ENCODE measurements around the gene POMZP3. TPM values are rescaled to one million over a fixed set of nuclear protein-coding genes. Genes with fewer than 3 reads are reported as not detected.
"Not testable (repeated sequence)": the region's sequence is repeated elsewhere in the genome, so short reads cannot be mapped to it uniquely, and the experiment has no call there.

POMZP3 gene
- total RNA-seq (10 to 100 TPM; 20.4 to 21.6 TPM), polyA plus RNA-seq (1 to 10 TPM; 3.2 to 9.6 TPM)

- H3K4me1 ChIP-seq (ENCODE audit: insufficient read depth, low read length); POLR2A ChIA-PET (ENCODE audit: partially characterized antibody); H3K9me3 ChIP-seq (ENCODE audit: control insufficient read depth in 1 of 2, low read length in 2 of 2); H3K27me3 Mint-ChIP-seq; H3K36me3 ChIP-seq (ENCODE audit: insufficient read depth, low read length); intact Hi-C loops (cut with micrococcal nuclease); H3K27me3 ChIP-seq (ENCODE audit: insufficient read depth, low read length); H3K36me3 Mint-ChIP-seq; CTCF ChIA-PET (ENCODE audit: partially characterized antibody); H3K9me3 Mint-ChIP-seq: not testable (repeated sequence)
- peak within 1 kb of the TSS; percentile 92 to 99 (median 94) for H3K4me3 Mint-ChIP-seq
- peak; percentile 43 to 74 (median 66) for DNase-seq
- H3K27ac Mint-ChIP-seq: peak within 1 kb of the TSS; percentile 95 to 99 (median 98)
- peak within 1 kb of the TSS; percentile 78 for H3K27ac ChIP-seq (ENCODE audit: low read depth, low read length)
- peaks cover 2 to 10% (median 5%) of the 10 kb centered on the region in 4 donors for H3K4me1 Mint-ChIP-seq
- peak within 1 kb of the TSS; percentile 47 to 57 for H3K4me3 ChIP-seq (ENCODE audit: low read length in 2 of 2)
These were observed at the start of gene POMZP3 for GRCh38 chr7:76626989-76627642. POMZP3 (minus strand) TSS chr7:76627279; CDS start chr7:76626064, 1,215 bp downstream.

- CTCF ChIA-PET (ENCODE audit: partially characterized antibody); intact Hi-C loops (cut with micrococcal nuclease); H3K27ac Mint-ChIP-seq; H3K9me3 ChIP-seq (ENCODE audit: control insufficient read depth in 1 of 2, low read length in 2 of 2); DNase-seq; H3K27ac ChIP-seq (ENCODE audit: low read depth, low read length); H3K4me3 Mint-ChIP-seq; H3K4me1 ChIP-seq (ENCODE audit: insufficient read depth, low read length); POLR2A ChIA-PET (ENCODE audit: partially characterized antibody); H3K9me3 Mint-ChIP-seq; H3K4me1 Mint-ChIP-seq; H3K36me3 Mint-ChIP-seq; H3K27me3 ChIP-seq (ENCODE audit: insufficient read depth, low read length); H3K36me3 ChIP-seq (ENCODE audit: insufficient read depth, low read length); H3K4me3 ChIP-seq (ENCODE audit: low read length in 2 of 2): not testable (repeated sequence)
- peaks cover 10 to 17% of the 10 kb centered on the region in 2 donors for H3K27me3 Mint-ChIP-seq
These were observed 48.7 kb upstream of the POMZP3 start for GRCh38 chr7:76675783-76676182.

GRCh38 chr7:76673346-76673745, 46.3 kb upstream of the POMZP3 start:
- H3K27ac Mint-ChIP-seq; POLR2A ChIA-PET (ENCODE audit: partially characterized antibody); H3K27me3 ChIP-seq (ENCODE audit: insufficient read depth, low read length); intact Hi-C loops (cut with micrococcal nuclease); H3K36me3 Mint-ChIP-seq; H3K4me1 Mint-ChIP-seq; H3K4me1 ChIP-seq (ENCODE audit: insufficient read depth, low read length); DNase-seq; H3K36me3 ChIP-seq (ENCODE audit: insufficient read depth, low read length); H3K9me3 ChIP-seq (ENCODE audit: control insufficient read depth in 1 of 2, low read length in 2 of 2); H3K9me3 Mint-ChIP-seq; CTCF ChIA-PET (ENCODE audit: partially characterized antibody); H3K4me3 ChIP-seq (ENCODE audit: low read length in 2 of 2); H3K4me3 Mint-ChIP-seq; H3K27ac ChIP-seq (ENCODE audit: low read depth, low read length): not testable (repeated sequence)
- H3K27me3 Mint-ChIP-seq: peaks cover 8 to 15% of the 10 kb centered on the region in 2 donors

GRCh38 chr7:76659212-76659611, 32.1 kb upstream of the POMZP3 start:
- H3K9me3 Mint-ChIP-seq; H3K4me3 Mint-ChIP-seq; H3K27ac ChIP-seq (ENCODE audit: low read depth, low read length); H3K27me3 Mint-ChIP-seq; H3K27ac Mint-ChIP-seq; intact Hi-C loops (cut with micrococcal nuclease); H3K36me3 Mint-ChIP-seq; DNase-seq; CTCF ChIA-PET (ENCODE audit: partially characterized antibody); H3K36me3 ChIP-seq (ENCODE audit: insufficient read depth, low read length); POLR2A ChIA-PET (ENCODE audit: partially characterized antibody); H3K4me1 Mint-ChIP-seq; H3K4me3 ChIP-seq (ENCODE audit: low read length in 2 of 2); H3K4me1 ChIP-seq (ENCODE audit: insufficient read depth, low read length); H3K27me3 ChIP-seq (ENCODE audit: insufficient read depth, low read length); H3K9me3 ChIP-seq (ENCODE audit: control insufficient read depth in 1 of 2, low read length in 2 of 2): not testable (repeated sequence)

GRCh38 chr7:76656425-76656824, 29.3 kb upstream of the POMZP3 start:
- H3K27me3 Mint-ChIP-seq; H3K4me3 Mint-ChIP-seq; H3K4me3 ChIP-seq (ENCODE audit: low read length in 2 of 2); H3K9me3 Mint-ChIP-seq; H3K9me3 ChIP-seq (ENCODE audit: control insufficient read depth in 1 of 2, low read length in 2 of 2); CTCF ChIA-PET (ENCODE audit: partially characterized antibody); H3K4me1 ChIP-seq (ENCODE audit: insufficient read depth, low read length); DNase-seq; H3K36me3 Mint-ChIP-seq; H3K27ac ChIP-seq (ENCODE audit: low read depth, low read length); POLR2A ChIA-PET (ENCODE audit: partially characterized antibody); intact Hi-C loops (cut with micrococcal nuclease); H3K4me1 Mint-ChIP-seq; H3K27ac Mint-ChIP-seq; H3K36me3 ChIP-seq (ENCODE audit: insufficient read depth, low read length); H3K27me3 ChIP-seq (ENCODE audit: insufficient read depth, low read length): not testable (repeated sequence)

GRCh38 chr7:76642620-76643019, 15.5 kb upstream of the POMZP3 start:
- H3K36me3 Mint-ChIP-seq; H3K27me3 ChIP-seq (ENCODE audit: insufficient read depth, low read length); H3K4me1 ChIP-seq (ENCODE audit: insufficient read depth, low read length); H3K4me1 Mint-ChIP-seq; H3K9me3 ChIP-seq (ENCODE audit: control insufficient read depth in 1 of 2, low read length in 2 of 2); H3K4me3 Mint-ChIP-seq; POLR2A ChIA-PET (ENCODE audit: partially characterized antibody); H3K27me3 Mint-ChIP-seq; DNase-seq; intact Hi-C loops (cut with micrococcal nuclease); H3K27ac Mint-ChIP-seq; H3K36me3 ChIP-seq (ENCODE audit: insufficient read depth, low read length); H3K9me3 Mint-ChIP-seq; CTCF ChIA-PET (ENCODE audit: partially characterized antibody); H3K4me3 ChIP-seq (ENCODE audit: low read length in 2 of 2); H3K27ac ChIP-seq (ENCODE audit: low read depth, low read length): not testable (repeated sequence)

- H3K27ac Mint-ChIP-seq; H3K4me1 Mint-ChIP-seq; H3K9me3 ChIP-seq (ENCODE audit: control insufficient read depth in 1 of 2, low read length in 2 of 2); H3K36me3 ChIP-seq (ENCODE audit: insufficient read depth, low read length); intact Hi-C loops (cut with micrococcal nuclease); POLR2A ChIA-PET (ENCODE audit: partially characterized antibody); H3K4me1 ChIP-seq (ENCODE audit: insufficient read depth, low read length); H3K27me3 Mint-ChIP-seq; H3K4me3 ChIP-seq (ENCODE audit: low read length in 2 of 2); H3K9me3 Mint-ChIP-seq; H3K4me3 Mint-ChIP-seq; H3K27me3 ChIP-seq (ENCODE audit: insufficient read depth, low read length); H3K27ac ChIP-seq (ENCODE audit: low read depth, low read length); H3K36me3 Mint-ChIP-seq: not testable (repeated sequence)
- CTCF ChIA-PET (ENCODE audit: partially characterized antibody): interaction anchor here (0.6 kb wide), 1 partner anchor 610 kb away, joined by 3 read pairs; no protein-coding TSS in a partner anchor
- DNase-seq: peak in 1 of 5 donors; percentile 7
These were observed 10.1 kb upstream of the POMZP3 start for GRCh38 chr7:76637061-76637691.

All from CD4-positive, alpha-beta memory T cell (primary cell).